GM21529 (cell line): ENCODE results near the gene ZNF747.

ENCODE experiments used
- ATAC-seq: cut with Tn5 transposase; IDR thresholded peaks from one replicate; pipeline ENCODE4 v1.9.1; 2021; ENCODE audit not compliant: unreplicated experiment

ZNF747 gene

GRCh38 chr16:30519120-30520049 lies 15.3 kb downstream of the ZNF747 start:
- no peak for ATAC-seq

- no peak for ATAC-seq
Observed at GRCh38 chr16:30518552-30518951, 16.1 kb downstream of the ZNF747 start.

- no peak for ATAC-seq
Observed at GRCh38 chr16:30515275-30515674, 19.4 kb downstream of the ZNF747 start.

GRCh38 chr16:30511509-30511908 lies 23.1 kb downstream of the ZNF747 start:
- ATAC-seq, result no peak

- ATAC-seq, result no peak
Observed at GRCh38 chr16:30510376-30510938, 24.2 kb downstream of the ZNF747 start.

GRCh38 chr16:30509081-30509765 lies 25.4 kb downstream of the ZNF747 start:
- ATAC-seq, result no peak

- no peak for ATAC-seq
Observed at GRCh38 chr16:30503403-30504296, 31.0 kb downstream of the ZNF747 start.

GRCh38 chr16:30499284-30499683 lies 35.4 kb downstream of the ZNF747 start:
- no peak for ATAC-seq

- no peak for ATAC-seq
Observed at GRCh38 chr16:30494709-30495108, 39.9 kb downstream of the ZNF747 start.

GRCh38 chr16:30493941-30494488 lies 40.6 kb downstream of the ZNF747 start:
- no peak for ATAC-seq

- ATAC-seq, result no peak
Observed at GRCh38 chr16:30491744-30492308, 42.8 kb downstream of the ZNF747 start.

- ATAC-seq, result no peak
Observed at GRCh38 chr16:30491229-30491628, 43.4 kb downstream of the ZNF747 start.

GRCh38 chr16:30490210-30490609 lies 44.4 kb downstream of the ZNF747 start:
- ATAC-seq, result no peak

GRCh38 chr16:30488764-30489605 lies 45.7 kb downstream of the ZNF747 start:
- ATAC-seq, result no peak

GRCh38 chr16:30485818-30486436 lies 48.7 kb downstream of the ZNF747 start:
- ATAC-seq, result no peak

- no peak for ATAC-seq
Observed at GRCh38 chr16:30484887-30485286, 49.8 kb downstream of the ZNF747 start.

- no peak for ATAC-seq
Observed at GRCh38 chr16:30482366-30482765, 52.3 kb downstream of the ZNF747 start.

- ATAC-seq, result no peak
Observed at GRCh38 chr16:30481381-30481780, 53.3 kb downstream of the ZNF747 start.
